ENCODE data around the gene PPFIA4. TPM values are rescaled to one million over a fixed set of nuclear protein-coding genes. Genes with fewer than 3 reads are reported as not detected.

Gene PPFIA4
- total RNA-seq, 1 experiment from 2014 or later, result 3.0 TPM

- no TSS peak for BruUV-seq (replicated peaks)
- CTCF ChIA-PET, result no interaction called here
Measured at GRCh38 chr1:203077367-203077766, 51.1 kb downstream of the PPFIA4 start.

GRCh38 chr1:203077956-203078355 is 51.7 kb downstream of the PPFIA4 start:
- no peak overlapping the region for H3K27ac ChIP-seq (ENCODE audit: low read depth, low read length, poor library complexity, severe bottlenecking)
- H3K4me1 ChIP-seq (ENCODE audit: insufficient read depth, low read length, poor library complexity, severe bottlenecking), result no peaks in the 10 kb centered on the region
- DNase-seq (ENCODE audit: low spot score), result no peak
- H3K9me3 ChIP-seq (ENCODE audit: low read depth, low read length, poor library complexity, severe bottlenecking), result no peaks in the 10 kb centered on the region
- ChIA-PET POLR2A (ENCODE audit: low non-redundant PET) (no interaction called here), CTCF (no interaction called here)
- H3K36me3 ChIP-seq (ENCODE audit: insufficient read depth, low read length, poor library complexity, severe bottlenecking), result no peaks in the 10 kb centered on the region
- no peak for TF ChIP-seq CTCF (conservative IDR thresholded peaks at IDR 0.05; ENCODE audit: low read depth, low read length)
- TF ChIP-seq EZH2 (IDR thresholded peaks at IDR 0.05; ENCODE audit: borderline replicate concordance, low read depth, low read length, poor library complexity, severe bottlenecking), result no peak
- no peak overlapping the region for H3K4me3 ChIP-seq (ENCODE audit: low read depth, low read length, poor library complexity, severe bottlenecking)
- no TSS peak for BruUV-seq (replicated peaks)
- H3K27me3 ChIP-seq (replicated peaks; ENCODE audit: insufficient read depth, low read depth, low read length, poor library complexity), result peaks cover 4% of the 10 kb centered on the region
- intact Hi-C loops (cut with micrococcal nuclease; ENCODE audit: unreplicated experiment), result no loop called here

More at GRCh38 chr1:203077367-203077766, 51.1 kb downstream of the PPFIA4 start:
- no peaks in the 10 kb centered on the region for H3K36me3 ChIP-seq (ENCODE audit: insufficient read depth, low read length, poor library complexity, severe bottlenecking)
- no peak for DNase-seq (ENCODE audit: low spot score)
- no peaks in the 10 kb centered on the region for H3K9me3 ChIP-seq (ENCODE audit: low read depth, low read length, poor library complexity, severe bottlenecking)
- intact Hi-C loops (cut with micrococcal nuclease; ENCODE audit: unreplicated experiment), result no loop called here
- no peak overlapping the region for H3K27ac ChIP-seq (ENCODE audit: low read depth, low read length, poor library complexity, severe bottlenecking)
- POLR2A ChIA-PET (ENCODE audit: low non-redundant PET), result no interaction called here
- TF ChIP-seq CTCF (conservative IDR thresholded peaks at IDR 0.05; ENCODE audit: low read depth, low read length) (no peak), EZH2 (IDR thresholded peaks at IDR 0.05; ENCODE audit: borderline replicate concordance, low read depth, low read length, poor library complexity, severe bottlenecking) (no peak)
- H3K4me1 ChIP-seq (ENCODE audit: insufficient read depth, low read length, poor library complexity, severe bottlenecking), result no peaks in the 10 kb centered on the region
- H3K27me3 ChIP-seq (replicated peaks; ENCODE audit: insufficient read depth, low read depth, low read length, poor library complexity), result peaks cover 4% of the 10 kb centered on the region
- no peak overlapping the region for H3K4me3 ChIP-seq (ENCODE audit: low read depth, low read length, poor library complexity, severe bottlenecking)

- intact Hi-C loops (cut with micrococcal nuclease; ENCODE audit: unreplicated experiment), result no loop called here
- POLR2A ChIA-PET (ENCODE audit: low non-redundant PET), result no interaction called here
Measured at GRCh38 chr1:203078478-203078877, 52.2 kb downstream of the PPFIA4 start.

More at GRCh38 chr1:203078478-203078877, 52.2 kb downstream of the PPFIA4 start:
- CTCF ChIA-PET, result no interaction called here
- Histone ChIP-seq H3K27ac (ENCODE audit: low read depth, low read length, poor library complexity, severe bottlenecking) (no peak overlapping the region), H3K4me3 (ENCODE audit: low read depth, low read length, poor library complexity, severe bottlenecking) (no peak overlapping the region), H3K27me3 (replicated peaks; ENCODE audit: insufficient read depth, low read depth, low read length, poor library complexity) (peaks cover 4% of the 10 kb centered on the region), H3K4me1 (ENCODE audit: insufficient read depth, low read length, poor library complexity, severe bottlenecking) (no peaks in the 10 kb centered on the region), H3K9me3 (ENCODE audit: low read depth, low read length, poor library complexity, severe bottlenecking) (no peaks in the 10 kb centered on the region), H3K36me3 (ENCODE audit: insufficient read depth, low read length, poor library complexity, severe bottlenecking) (no peaks in the 10 kb centered on the region)
- TF ChIP-seq CTCF (conservative IDR thresholded peaks at IDR 0.05; ENCODE audit: low read depth, low read length) (no peak), EZH2 (IDR thresholded peaks at IDR 0.05; ENCODE audit: borderline replicate concordance, low read depth, low read length, poor library complexity, severe bottlenecking) (no peak)
- BruUV-seq (replicated peaks), result no TSS peak
- DNase-seq (ENCODE audit: low spot score), result no peak

Measured in A673 (cell line).